ES-I3 (cell line): ENCODE results near the gene PLPPR2.
"Not testable (repeated sequence)": the region's sequence is repeated elsewhere in the genome, so short reads cannot be mapped to it uniquely, and the experiment has no call there.

Source experiments
- H3K36me3 ChIP-seq: 2 replicates; pipeline ENCODE4 v1.6.1; 2013; ENCODE audit warnings: mild to moderate bottlenecking, low read length, control low read depth, moderate library complexity; ENCODE audit not compliant: insufficient read depth
- H3K4me1 ChIP-seq: 2 replicates; pipeline ENCODE4 v1.6.1; 2013; ENCODE audit warnings: mild to moderate bottlenecking, control low read depth, low read length; ENCODE audit not compliant: insufficient read depth
- H3K9ac ChIP-seq: 2 replicates; pipeline ENCODE4 v1.6.1; 2013; ENCODE audit warnings: low read depth, mild to moderate bottlenecking, low read length, moderate library complexity
- H3K9me3 ChIP-seq: 2 replicates; pipeline ENCODE4 v1.6.1; 2013; ENCODE audit warnings: mild to moderate bottlenecking, low read length, moderate library complexity; ENCODE audit not compliant: control insufficient read depth, insufficient read depth

The PLPPR2 gene

GRCh38 chr19:11333838-11334237 is 21.4 kb upstream of the PLPPR2 start:
- H3K4me1 ChIP-seq, H3K9ac ChIP-seq, H3K9me3 ChIP-seq, H3K36me3 ChIP-seq: not testable (repeated sequence)

GRCh38 chr19:11335449-11336146 is 19.6 kb upstream of the PLPPR2 start:
- Histone ChIP-seq H3K36me3 (no peaks in the 10 kb centered on the region), H3K4me1 (peaks cover 4% of the 10 kb centered on the region; the same call in 1 of the 2 replicates), H3K9me3 (no peaks in the 10 kb centered on the region), H3K9ac (no peak overlapping the region)

- Histone ChIP-seq H3K9me3 (no peaks in the 10 kb centered on the region), H3K4me1 (peaks cover 4% of the 10 kb centered on the region; the same call in 1 of the 2 replicates), H3K36me3 (peaks cover 5% of the 10 kb centered on the region; the same call in 1 of the 2 replicates), H3K9ac (no peak overlapping the region)
Measured at GRCh38 chr19:11337080-11337479, 18.2 kb upstream of the PLPPR2 start.

GRCh38 chr19:11338121-11338520 is 17.1 kb upstream of the PLPPR2 start:
- Histone ChIP-seq H3K9me3 (no peaks in the 10 kb centered on the region), H3K36me3 (peaks cover 5% of the 10 kb centered on the region; the same call in 1 of the 2 replicates), H3K4me1 (peaks cover 4% of the 10 kb centered on the region; the same call in 1 of the 2 replicates), H3K9ac (no peak overlapping the region)

GRCh38 chr19:11338569-11339253 is 16.5 kb upstream of the PLPPR2 start:
- Histone ChIP-seq H3K4me1 (peaks cover 4% of the 10 kb centered on the region; the same call in 1 of the 2 replicates), H3K36me3 (peaks cover 5% of the 10 kb centered on the region; the same call in 1 of the 2 replicates), H3K9me3 (no peaks in the 10 kb centered on the region), H3K9ac (peak overlapping the region; percentile 58; the same call in 1 of the 2 replicates)

GRCh38 chr19:11339254-11340098 is 15.8 kb upstream of the PLPPR2 start, which contains the start of gene RAB3D:
Gene RAB3D (minus strand): TSS chr19:11339657. CDS start chr19:11337399, 2,258 bp downstream.
- Histone ChIP-seq H3K4me1 (peaks cover 4% of the 10 kb centered on the region; the same call in 1 of the 2 replicates), H3K9ac (peak within 1 kb of the TSS; percentile 58), H3K9me3 (no peaks in the 10 kb centered on the region), H3K36me3 (peaks cover 5% of the 10 kb centered on the region; the same call in 1 of the 2 replicates)

GRCh38 chr19:11340099-11340467 is 15.1 kb upstream of the PLPPR2 start:
- H3K4me1 ChIP-seq, H3K9ac ChIP-seq, H3K36me3 ChIP-seq, H3K9me3 ChIP-seq: not testable (repeated sequence)

- Histone ChIP-seq H3K36me3 (peaks cover 5% of the 10 kb centered on the region; the same call in 1 of the 2 replicates), H3K4me1 (peaks cover 4% of the 10 kb centered on the region; the same call in 1 of the 2 replicates), H3K9me3 (no peaks in the 10 kb centered on the region), H3K9ac (no peak overlapping the region)
Measured at GRCh38 chr19:11342429-11342828, 12.8 kb upstream of the PLPPR2 start.

- Histone ChIP-seq H3K9me3 (no peaks in the 10 kb centered on the region), H3K4me1 (no peaks in the 10 kb centered on the region), H3K36me3 (peaks cover 5% of the 10 kb centered on the region; the same call in 1 of the 2 replicates), H3K9ac (peak overlapping the region; percentile 70; the same call in 1 of the 2 replicates)
Measured at GRCh38 chr19:11345122-11345803, 10.0 kb upstream of the PLPPR2 start.

- H3K9ac ChIP-seq: peak within 1 kb of the TSS; percentile 70
- H3K4me1 ChIP-seq: no peaks in the 10 kb centered on the region
Measured at GRCh38 chr19:11346104-11346940, 8.9 kb upstream of the PLPPR2 start, which contains the start of the genes CCDC159 and TMEM205. Gene CCDC159 (plus strand): TSS chr19:11346519. CDS start chr19:11346607, 88 bp downstream. Gene TMEM205 (minus strand): TSS chr19:11346268. CDS start chr19:11345619, 649 bp downstream.

GRCh38 chr19:11347546-11348039 is 7.6 kb upstream of the PLPPR2 start:
- Histone ChIP-seq H3K4me1 (no peaks in the 10 kb centered on the region), H3K9ac (no peak overlapping the region), H3K36me3 (no peaks in the 10 kb centered on the region)

More at GRCh38 chr19:11346104-11346940, 8.9 kb upstream of the PLPPR2 start, which contains the start of the genes CCDC159 and TMEM205:
- Histone ChIP-seq H3K36me3 (peaks cover 4% of the 10 kb centered on the region; the same call in 1 of the 2 replicates), H3K9me3 (no peaks in the 10 kb centered on the region)

GRCh38 chr19:11349171-11349570 is 6.1 kb upstream of the PLPPR2 start:
- Histone ChIP-seq H3K9me3 (no peaks in the 10 kb centered on the region), H3K36me3 (no peaks in the 10 kb centered on the region)

More at GRCh38 chr19:11347546-11348039, 7.6 kb upstream of the PLPPR2 start:
- H3K9me3 ChIP-seq: no peaks in the 10 kb centered on the region

GRCh38 chr19:11354102-11354501 is 1.1 kb upstream of the PLPPR2 start:
- not testable (repeated sequence) for H3K9me3 ChIP-seq, H3K4me1 ChIP-seq, H3K9ac ChIP-seq, H3K36me3 ChIP-seq

More at GRCh38 chr19:11349171-11349570, 6.1 kb upstream of the PLPPR2 start:
- Histone ChIP-seq H3K4me1 (no peaks in the 10 kb centered on the region), H3K9ac (no peak overlapping the region)
